Vagina (tissue), 2 donors: ENCODE measurements around the gene PHF5A.
"Not testable (repeated sequence)": the region's sequence is repeated elsewhere in the genome, so short reads cannot be mapped to it uniquely, and the experiment has no call there.

Experiments used
- CTCF ChIP-seq, 3 experiments: fragments of 450-650 bp in 2 of 3; fragments of 200-600 bp in 1 of 3; sonication (generic) in 1 of 3; IDR thresholded peaks; one replicate each; pipeline ENCODE4 v1.5.1; 2017 to 2019; ENCODE audit warnings: antibody characterized with exemption in 3 of 3, mild to moderate bottlenecking in 2 of 3, moderate library complexity in 2 of 3
- POLR2A ChIP-seq, 2 donors: fragments of 450-650 bp; IDR thresholded peaks; one replicate each; pipeline ENCODE4 v1.6.1; 2017; ENCODE audit warnings: antibody characterized with exemption in 2 of 2, mild to moderate bottlenecking in 2 of 2, moderate library complexity in 2 of 2

GRCh38 chr22:41460071-41460470 lies 8.4 kb downstream of the PHF5A start:
- not testable (repeated sequence) for TF ChIP-seq CTCF, POLR2A (IDR thresholded peaks at IDR 0.05)
